ENCODE data around the gene SMIM14.

The SMIM14 gene

GRCh38 chr4:39529534-39529933 is 109.1 kb downstream of the SMIM14 start:
- in situ Hi-C loops (cut with MboI; ENCODE audit: low sequenced_read_pairs, unreplicated experiment) = no loop called here
- DNase-seq (ENCODE audit: low spot score) = no peak

GRCh38 chr4:39528061-39528465 is 110.6 kb downstream of the SMIM14 start:
- in situ Hi-C loops (cut with MboI; ENCODE audit: low sequenced_read_pairs, unreplicated experiment) = no loop called here
- TF ChIP-seq CTCF (IDR thresholded peaks at IDR 0.05; ENCODE audit: borderline replicate concordance, control extremely low read depth, extremely low read depth, insufficient read depth, missing control alignments) = no peak

More at GRCh38 chr4:39529534-39529933, 109.1 kb downstream of the SMIM14 start:
- no peak for TF ChIP-seq CTCF (IDR thresholded peaks at IDR 0.05; ENCODE audit: borderline replicate concordance, control extremely low read depth, extremely low read depth, insufficient read depth, missing control alignments)

GRCh38 chr4:39527296-39528060 is 111.2 kb downstream of the SMIM14 start, which contains the start of gene UGDH:
Gene UGDH (minus strand): TSS chr4:39527439. CDS start chr4:39521512, 5,927 bp downstream.
- in situ Hi-C loops (cut with MboI; ENCODE audit: low sequenced_read_pairs, unreplicated experiment) = no loop called here
- no peak for TF ChIP-seq CTCF (IDR thresholded peaks at IDR 0.05; ENCODE audit: borderline replicate concordance, control extremely low read depth, extremely low read depth, insufficient read depth, missing control alignments)

More at GRCh38 chr4:39528061-39528465, 110.6 kb downstream of the SMIM14 start:
- DNase-seq (ENCODE audit: low spot score) = no peak

GRCh38 chr4:39526765-39527295 is 111.8 kb downstream of the SMIM14 start:
- no peak for TF ChIP-seq CTCF (IDR thresholded peaks at IDR 0.05; ENCODE audit: borderline replicate concordance, control extremely low read depth, extremely low read depth, insufficient read depth, missing control alignments)
- in situ Hi-C loops (cut with MboI; ENCODE audit: low sequenced_read_pairs, unreplicated experiment) = no loop called here
- DNase-seq (ENCODE audit: low spot score) = peak; percentile 56

More at GRCh38 chr4:39527296-39528060, 111.2 kb downstream of the SMIM14 start, which contains the start of gene UGDH:
- DNase-seq (ENCODE audit: low spot score) = peak; percentile 99

- TF ChIP-seq CTCF (IDR thresholded peaks at IDR 0.05; ENCODE audit: borderline replicate concordance, control extremely low read depth, extremely low read depth, insufficient read depth, missing control alignments) = no peak
- in situ Hi-C loops (cut with MboI; ENCODE audit: low sequenced_read_pairs, unreplicated experiment) = no loop called here
- peak; percentile 30 for DNase-seq (ENCODE audit: low spot score)
Measured at GRCh38 chr4:39525822-39526690, 112.6 kb downstream of the SMIM14 start.
